GM10847 (cell line): ENCODE results near the gene APOL1.

Experiments
- POLR2A ChIP-seq: IDR thresholded peaks from 2 replicates; pipeline ENCODE4 v1.6.1; 2011; ENCODE audit not compliant: insufficient read length; ENCODE audit errors: extremely low read depth

APOL1 gene

GRCh38 chr22:36239150-36239400, 13.9 kb upstream of the APOL1 start:
- no peak for TF ChIP-seq POLR2A

- peak; percentile 46 for TF ChIP-seq POLR2A
Measured at GRCh38 chr22:36239401-36240171, 13.3 kb upstream of the APOL1 start, which contains the start of gene APOL2. Gene APOL2, minus strand, starts transcription at chr22:36239527. Its CDS starts 6,365 bp downstream, at chr22:36233162.

- no peak for TF ChIP-seq POLR2A
Measured at GRCh38 chr22:36243986-36244385, 8.9 kb upstream of the APOL1 start.

GRCh38 chr22:36244522-36245391, 8.2 kb upstream of the APOL1 start:
- TF ChIP-seq POLR2A = no peak

GRCh38 chr22:36245805-36246356, 7.1 kb upstream of the APOL1 start:
- TF ChIP-seq POLR2A = no peak

- TF ChIP-seq POLR2A = no peak
Measured at GRCh38 chr22:36246718-36247117, 6.2 kb upstream of the APOL1 start.

GRCh38 chr22:36247955-36248354, 5.0 kb upstream of the APOL1 start:
- no peak for TF ChIP-seq POLR2A

- no peak for TF ChIP-seq POLR2A
Measured at GRCh38 chr22:36249160-36249559, 3.8 kb upstream of the APOL1 start.

GRCh38 chr22:36253523-36254490, 874 bp downstream of the APOL1 start:
- no peak for TF ChIP-seq POLR2A

GRCh38 chr22:36256478-36256877, 3.5 kb downstream of the APOL1 start:
- TF ChIP-seq POLR2A = no peak

GRCh38 chr22:36257308-36257707, 4.4 kb downstream of the APOL1 start:
- no peak for TF ChIP-seq POLR2A

GRCh38 chr22:36257948-36258670, 5.2 kb downstream of the APOL1 start:
- TF ChIP-seq POLR2A = no peak

- TF ChIP-seq POLR2A = no peak
Measured at GRCh38 chr22:36258701-36259614, 6.0 kb downstream of the APOL1 start.

- TF ChIP-seq POLR2A = no peak
Measured at GRCh38 chr22:36259615-36260300, 6.8 kb downstream of the APOL1 start.
